NCI-H226 (cell line): ENCODE results near the gene PIK3CB.
"Not testable (repeated sequence)": the region's sequence is repeated elsewhere in the genome, so short reads cannot be mapped to it uniquely, and the experiment has no call there.

Experiments
- DNase-seq: peaks from one replicate; pipeline ENCODE4 v3.0.0-alpha.2; 2015

PIK3CB gene

DNA sequence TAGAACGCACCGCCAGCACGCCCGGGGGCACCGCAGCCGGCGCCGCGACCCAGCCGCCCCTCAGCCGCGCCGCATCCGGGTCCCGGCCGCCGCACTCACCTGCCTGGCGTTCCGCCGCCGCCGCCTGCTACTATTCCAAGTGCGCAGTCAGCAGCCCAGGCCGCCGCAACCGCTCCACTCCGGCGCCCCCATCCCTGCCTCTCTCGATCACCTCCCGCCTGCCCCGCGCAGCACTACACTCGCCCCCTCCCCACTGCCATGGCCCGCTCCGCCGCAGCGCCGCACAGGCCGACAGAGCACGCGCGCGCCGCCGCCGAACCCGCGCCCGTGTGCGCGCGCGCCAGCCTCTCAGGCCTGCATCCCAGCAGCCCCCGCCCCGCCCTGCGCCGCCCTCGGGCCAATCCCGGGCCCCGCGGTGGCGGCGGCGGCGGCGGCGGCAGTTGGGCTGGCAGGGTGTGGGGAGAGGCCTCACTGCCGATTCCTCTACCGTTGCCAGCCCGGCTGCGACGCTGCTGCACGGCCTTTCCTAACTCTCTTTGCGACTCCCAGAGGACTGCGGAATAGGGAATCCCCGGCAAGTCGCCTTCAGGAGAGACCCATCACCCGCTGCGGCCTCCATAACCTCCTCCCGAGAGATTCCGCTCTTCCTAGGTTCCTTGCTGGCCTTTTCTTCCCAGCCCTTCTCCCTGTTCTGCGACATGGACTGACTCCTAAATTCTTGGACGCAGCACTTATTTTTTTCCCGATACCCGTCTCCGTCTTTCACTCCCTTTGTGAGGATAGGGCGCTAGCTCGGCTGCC, at the start of gene PIK3CB:
Gene PIK3CB, minus strand, starts transcription at position 333 of the 801 bp plus-strand sequence. CDS start 75,585 bp downstream, outside the sequence.
- DNase-seq: peak; percentile 87

- DNase-seq: no peak
Observed at GRCh38 chr3:138881233-138881632, 46.5 kb upstream of the PIK3CB start.

- no peak for DNase-seq
Observed at GRCh38 chr3:138879541-138880380, 45.0 kb upstream of the PIK3CB start.

- DNase-seq: no peak
Observed at GRCh38 chr3:138877226-138877625, 42.5 kb upstream of the PIK3CB start.

DNA sequence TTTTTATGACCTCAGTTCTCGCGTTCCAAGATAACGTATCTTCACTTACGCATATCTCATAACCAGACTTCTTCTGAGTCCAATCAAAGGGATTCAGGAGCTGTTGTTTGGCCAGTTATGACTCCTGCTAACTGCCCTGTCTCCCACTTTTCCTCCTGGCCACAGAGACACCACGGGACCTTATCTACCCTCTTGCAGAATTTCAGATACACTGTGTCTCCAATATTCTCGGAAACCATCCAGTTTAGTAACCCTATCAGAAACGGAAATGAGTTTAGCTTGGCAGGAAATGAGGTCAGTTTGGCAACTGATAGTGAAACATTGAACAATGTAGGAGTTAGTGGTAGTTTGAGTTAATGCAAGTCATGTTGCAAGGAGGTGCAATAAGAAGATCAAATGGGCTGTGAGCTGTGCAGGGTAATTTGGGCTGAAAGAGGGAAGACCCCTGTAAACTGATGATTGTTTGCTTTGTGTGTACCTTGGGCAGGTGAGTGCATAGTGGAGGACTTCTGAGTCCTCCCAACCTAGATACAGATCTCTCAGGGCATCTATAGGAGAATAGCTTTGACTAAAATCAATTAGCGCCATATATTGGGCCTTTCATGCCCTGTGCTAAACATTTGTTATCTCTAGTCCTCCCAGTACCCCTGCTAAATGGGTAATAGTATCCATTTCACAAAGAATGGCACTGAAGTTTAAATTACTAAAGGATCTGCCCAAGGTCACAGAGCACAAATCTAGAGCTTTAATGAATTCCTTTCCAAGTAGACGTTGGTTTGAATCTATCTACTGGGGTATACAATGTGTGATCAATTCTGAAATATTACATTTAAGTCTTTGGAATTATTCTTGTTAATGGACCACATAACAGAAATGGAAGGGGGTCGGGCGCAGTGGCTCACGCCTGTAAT, 41.3 kb upstream of the PIK3CB start:
- peak; percentile 99 for DNase-seq

- no peak for DNase-seq
Observed at GRCh38 chr3:138875096-138875753, 40.5 kb upstream of the PIK3CB start.

DNA sequence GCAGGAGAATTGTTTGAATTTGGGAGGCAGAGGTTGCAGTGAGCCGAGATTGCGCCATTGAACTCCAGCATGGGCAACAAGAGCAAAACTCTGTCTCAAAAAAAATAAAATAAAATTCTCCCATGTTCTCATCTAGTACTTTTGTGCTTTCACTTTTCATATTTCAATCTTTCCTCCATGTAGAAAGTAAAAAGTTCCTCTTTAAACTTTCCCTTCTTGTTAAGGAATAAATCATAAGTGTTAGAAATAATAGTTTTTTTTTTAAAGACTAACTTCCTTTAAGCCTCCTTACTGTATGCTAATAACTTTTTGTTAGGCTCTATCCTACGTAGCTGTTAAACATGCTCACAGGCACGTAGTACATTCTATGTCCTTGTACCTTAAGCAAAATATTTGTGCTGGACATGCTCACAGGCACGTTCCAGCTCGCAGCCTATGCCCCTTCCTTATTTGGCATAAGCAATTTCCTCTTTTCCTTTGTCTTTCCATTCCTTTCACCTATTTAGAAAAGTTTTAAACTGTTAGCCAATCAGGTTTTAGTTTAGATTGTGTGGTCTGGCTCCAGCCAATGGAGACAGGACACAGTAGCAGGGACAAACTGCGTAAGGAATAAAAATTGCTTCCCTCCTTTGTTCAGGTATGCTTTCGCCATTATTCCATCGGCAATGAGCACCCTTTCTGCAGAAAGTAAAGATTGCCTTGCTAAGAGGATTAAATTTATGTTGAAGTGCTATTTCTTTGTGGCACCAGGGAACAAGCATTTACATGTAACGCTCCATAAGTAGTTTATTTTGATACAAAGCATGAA, 38.9 kb upstream of the PIK3CB start:
- DNase-seq: no peak

DNA sequence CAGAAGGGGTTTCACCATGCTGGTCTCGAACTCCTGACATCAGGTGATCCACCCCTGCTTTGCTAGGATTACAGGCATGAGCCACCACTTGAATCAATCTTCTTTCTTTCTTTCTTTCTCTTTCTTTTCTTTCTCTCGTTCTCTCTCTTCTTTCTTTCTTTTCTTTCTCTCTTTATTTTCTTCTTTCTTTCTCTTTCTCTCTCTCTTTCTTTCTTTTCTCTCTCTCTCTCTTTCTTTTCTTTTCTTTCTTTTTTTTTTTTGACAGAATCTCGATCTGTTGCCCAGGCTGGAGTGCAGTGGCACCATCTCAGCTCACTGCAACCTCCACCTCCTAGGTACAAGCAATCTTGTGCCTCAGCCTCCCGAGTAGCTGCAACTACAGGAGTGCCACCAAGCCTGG, 37.9 kb upstream of the PIK3CB start:
- no peak for DNase-seq

DNA sequence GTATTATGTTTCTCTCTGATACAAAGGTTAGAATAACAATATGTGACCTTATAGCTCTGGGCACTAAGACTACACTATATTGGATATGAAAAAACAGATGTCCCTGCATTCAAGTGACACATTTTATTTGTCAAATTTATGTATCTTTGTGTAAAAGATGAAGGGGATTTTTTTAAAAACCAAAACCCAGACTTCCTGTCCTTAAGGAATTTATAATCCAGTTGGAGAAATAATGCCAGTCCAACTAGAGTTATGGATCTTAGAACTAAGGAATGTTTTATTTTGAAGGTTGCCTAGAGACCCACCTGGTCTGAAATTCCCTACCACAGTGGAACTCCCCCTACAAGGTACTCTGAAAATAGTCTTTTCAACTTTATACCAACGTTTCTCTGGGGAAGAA, 33.3 kb upstream of the PIK3CB start:
- DNase-seq: peak; percentile 38

GRCh38 chr3:138863776-138864113, 29.0 kb upstream of the PIK3CB start:
- no peak for DNase-seq

GRCh38 chr3:138862924-138863775, 28.4 kb upstream of the PIK3CB start:
- peak; percentile 77 for DNase-seq

GRCh38 chr3:138862531-138862923, 27.8 kb upstream of the PIK3CB start:
- DNase-seq: no peak

GRCh38 chr3:138861798-138862197, 27.1 kb upstream of the PIK3CB start:
- peak; percentile 48 for DNase-seq

GRCh38 chr3:138856799-138857198, 22.1 kb upstream of the PIK3CB start:
- DNase-seq: no peak

DNA sequence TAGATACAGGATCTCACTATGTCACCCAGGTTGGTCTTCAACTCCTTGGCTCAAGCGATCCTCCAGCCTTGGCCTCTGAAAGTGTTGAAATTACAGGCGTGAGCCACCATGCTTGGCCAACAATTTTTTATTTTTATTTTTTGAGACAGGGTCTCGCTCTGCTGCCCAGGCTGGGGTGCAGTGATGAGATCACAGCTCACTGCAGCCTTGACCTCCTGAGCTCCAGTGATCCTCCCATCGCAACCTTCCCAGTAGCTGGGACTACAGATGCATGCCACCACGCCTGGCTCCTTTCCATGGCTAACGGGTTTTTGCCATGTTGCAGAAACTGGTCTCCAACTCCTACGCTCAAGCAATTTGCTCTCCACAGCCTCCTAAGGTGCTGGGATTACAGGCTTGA, 20.2 kb upstream of the PIK3CB start:
- no peak for DNase-seq

- DNase-seq: no peak
Observed at GRCh38 chr3:138854204-138854603, 19.5 kb upstream of the PIK3CB start.

DNA sequence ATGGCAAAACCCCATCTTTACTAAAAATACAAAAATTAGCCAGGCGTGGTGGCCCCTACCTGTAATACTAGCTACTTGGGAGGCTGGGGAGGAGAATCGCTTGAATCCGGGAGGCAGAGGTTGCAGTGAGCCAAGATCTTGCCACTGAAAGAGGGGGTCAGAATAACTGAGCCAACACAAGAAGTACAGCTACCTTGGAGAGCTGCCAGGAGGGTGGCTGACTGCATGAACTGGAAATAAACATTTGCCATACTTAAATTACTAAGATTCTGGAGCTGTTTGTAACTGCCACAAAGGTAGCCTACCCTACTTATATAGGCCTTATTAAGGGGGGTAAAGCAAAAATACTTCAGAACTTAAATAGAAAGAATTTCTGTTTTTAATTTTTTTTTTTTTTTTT, 15.4 kb upstream of the PIK3CB start:
- DNase-seq: no peak

GRCh38 chr3:138849222-138849940, 14.7 kb upstream of the PIK3CB start:
- no peak for DNase-seq

- DNase-seq: no peak
Observed at GRCh38 chr3:138848696-138849095, 14.0 kb upstream of the PIK3CB start.

- not testable (repeated sequence) for DNase-seq
Observed at GRCh38 chr3:138846824-138847223, 12.1 kb upstream of the PIK3CB start.
